PC-9 (cell line): ENCODE measurements around the gene SDK1. TPM values are rescaled to one million over a fixed set of nuclear protein-coding genes. Genes with fewer than 3 reads are reported as not detected.

Experiments
- BruUV-seq: library from RNA; stranded (reverse); fragments of 400-500 nt; replicated peaks from 2 replicates; lab custom pipeline; 2021; lab: Mats Ljungman, UMichigan
- CTCF ChIA-PET: fragments of 300-600 bp; sonication (Branson Sonifier 250); formaldehyde crosslinking; loops from one replicate; lab custom pipeline; 2022; ENCODE audit warnings: antibody characterized with exemption; lab: Charles Lee
- POLR2A ChIA-PET: fragments of 300-600 bp; sonication (Branson Sonifier 250); formaldehyde crosslinking; loops from one replicate; lab custom pipeline; 2022; ENCODE audit warnings: antibody characterized with exemption; ENCODE audit not compliant: unreplicated experiment; lab: Charles Lee
- DNase-seq, 2 experiments: peaks; one replicate each; pipeline versions ENCODE4 v3.0.0 to v3.0.0-alpha.2; 2015 to 2022; ENCODE audit warnings: mixed read lengths in 1 of 2
- H2AFZ ChIP-seq: fragments of 200-600 bp; sonication (generic); 2 replicates; pipeline ENCODE4 v1.8.1; 2017; ENCODE audit warnings: antibody characterized with exemption
- H3F3A ChIP-seq: fragments of 200-600 bp; sonication (generic); 2 replicates; pipeline ENCODE4 v1.8.1; 2017; ENCODE audit warnings: antibody characterized with exemption, mild to moderate bottlenecking, low read depth; ENCODE audit not compliant: insufficient read depth
- H3K27ac ChIP-seq: fragments of 200-600 bp; sonication (generic); 2 replicates; pipeline ENCODE4 v1.6.1; 2016; ENCODE audit warnings: mixed run types
- H3K27me3 ChIP-seq: fragments of 200-600 bp; sonication (generic); 2 replicates; pipeline ENCODE4 v1.6.1; 2016; ENCODE audit warnings: low read depth, mixed run types; ENCODE audit not compliant: insufficient read depth
- H3K36me3 ChIP-seq: fragments of 200-600 bp; sonication (generic); 2 replicates; pipeline ENCODE4 v1.6.1; 2016; ENCODE audit warnings: low read depth, mixed run types
- H3K4me1 ChIP-seq: fragments of 200-600 bp; sonication (generic); replicated peaks from 2 replicates; pipeline ENCODE4 v1.6.1; 2016; ENCODE audit warnings: mixed run types; ENCODE audit not compliant: insufficient read depth
- H3K4me2 ChIP-seq: fragments of 200-600 bp; sonication (generic); 2 replicates; pipeline ENCODE4 v1.6.1; 2017; ENCODE audit warnings: mixed run types
- H3K4me3 ChIP-seq: fragments of 200-600 bp; sonication (generic); 2 replicates; pipeline ENCODE4 v1.6.1; 2016; ENCODE audit warnings: mixed run types
- H3K79me2 ChIP-seq: fragments of 200-600 bp; sonication (generic); 2 replicates; pipeline ENCODE4 v1.6.1; 2017; ENCODE audit warnings: low read depth, mixed run types
- H3K9me2 ChIP-seq: fragments of 200-600 bp; sonication (generic); 2 replicates; pipeline ENCODE4 v1.8.1; 2017; ENCODE audit warnings: mild to moderate bottlenecking; ENCODE audit not compliant: insufficient read depth
- H3K9me3 ChIP-seq: fragments of 200-600 bp; sonication (generic); 2 replicates; pipeline ENCODE4 v1.8.1; 2016; ENCODE audit warnings: low read depth; ENCODE audit not compliant: insufficient read depth
- H4K20me1 ChIP-seq: fragments of 200-600 bp; sonication (generic); 2 replicates; pipeline ENCODE4 v1.8.1; 2017; ENCODE audit not compliant: insufficient read depth
- EZH2 ChIP-seq: fragments of 200-600 bp; sonication (generic); IDR thresholded peaks from 2 replicates; pipeline ENCODE4 v1.8.0; 2017; ENCODE audit warnings: antibody characterized with exemption, low read depth
- intact Hi-C: fragments of 100-400 bp; cut with micrococcal nuclease; formaldehyde crosslinking; loops from one replicate; pipeline ENCODE4 v1.10.0; 2022; ENCODE audit not compliant: unreplicated experiment
- total RNA-seq: library from RNA; stranded (reverse); gene quantifications from 2 replicates; pipeline ENCODE4 v1.2.3, GENCODE V29; 2021
- TF ChIP-seq, protein P1 (sequence below): fragments of 200-600 bp; sonication (generic); conservative IDR thresholded peaks from 2 replicates; pipeline ENCODE4 v1.6.1; 2017; ENCODE audit warnings: mixed run types, antibody characterized with exemption, mild to moderate bottlenecking, moderate library complexity

Gene SDK1
- total RNA-seq, 1 experiment from 2014 or later: not detected

DNA sequence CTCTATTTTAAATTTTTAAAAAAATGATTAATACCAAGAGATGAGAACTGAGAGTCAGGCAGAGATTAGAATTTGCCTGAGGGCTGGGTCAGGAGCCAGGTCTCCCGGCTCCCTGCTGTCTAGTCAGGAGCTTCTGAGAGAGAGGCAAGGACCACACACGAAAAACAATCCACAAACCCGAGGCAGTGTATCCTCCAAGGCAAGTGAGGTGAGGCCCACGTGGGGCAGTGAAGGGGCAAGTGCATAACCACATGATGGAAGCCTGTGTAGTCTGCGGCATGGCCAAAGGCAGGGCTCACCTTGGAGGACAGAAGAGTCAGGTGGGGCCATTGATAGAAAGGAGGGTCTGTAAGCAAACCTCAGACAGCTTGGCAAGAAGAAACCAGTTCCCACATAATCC, 839.9 kb downstream of the SDK1 start:
- H3K27me3 ChIP-seq: peaks cover 95% of the 10 kb centered on the region
- H3K9me2 ChIP-seq: no peaks in the 10 kb centered on the region
- ChIA-PET POLR2A (no interaction called here), CTCF (no interaction called here)
- H3K36me3 ChIP-seq: no peaks in the 10 kb centered on the region
- DNase-seq: no peak
- H3K4me3 ChIP-seq: no peak overlapping the region
- H3F3A ChIP-seq: no peaks in the 10 kb centered on the region
- BruUV-seq: no TSS peak
- no peaks in the 10 kb centered on the region for H3K79me2 ChIP-seq
- intact Hi-C loops: no loop called here
- H3K9me3 ChIP-seq: 0 out of 2 replicates have a peak, but pooled peaks cover 4% of the 10 kb centered on the region
- TF ChIP-seq EZH2: no peak
- TF ChIP-seq, protein P1, sequence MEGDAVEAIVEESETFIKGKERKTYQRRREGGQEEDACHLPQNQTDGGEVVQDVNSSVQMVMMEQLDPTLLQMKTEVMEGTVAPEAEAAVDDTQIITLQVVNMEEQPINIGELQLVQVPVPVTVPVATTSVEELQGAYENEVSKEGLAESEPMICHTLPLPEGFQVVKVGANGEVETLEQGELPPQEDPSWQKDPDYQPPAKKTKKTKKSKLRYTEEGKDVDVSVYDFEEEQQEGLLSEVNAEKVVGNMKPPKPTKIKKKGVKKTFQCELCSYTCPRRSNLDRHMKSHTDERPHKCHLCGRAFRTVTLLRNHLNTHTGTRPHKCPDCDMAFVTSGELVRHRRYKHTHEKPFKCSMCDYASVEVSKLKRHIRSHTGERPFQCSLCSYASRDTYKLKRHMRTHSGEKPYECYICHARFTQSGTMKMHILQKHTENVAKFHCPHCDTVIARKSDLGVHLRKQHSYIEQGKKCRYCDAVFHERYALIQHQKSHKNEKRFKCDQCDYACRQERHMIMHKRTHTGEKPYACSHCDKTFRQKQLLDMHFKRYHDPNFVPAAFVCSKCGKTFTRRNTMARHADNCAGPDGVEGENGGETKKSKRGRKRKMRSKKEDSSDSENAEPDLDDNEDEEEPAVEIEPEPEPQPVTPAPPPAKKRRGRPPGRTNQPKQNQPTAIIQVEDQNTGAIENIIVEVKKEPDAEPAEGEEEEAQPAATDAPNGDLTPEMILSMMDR: no peak
- H2AFZ ChIP-seq: no peak overlapping the region
- H3K4me2 ChIP-seq: no peak overlapping the region
- no peaks in the 10 kb centered on the region for H3K4me1 ChIP-seq
- H3K27ac ChIP-seq: no peak overlapping the region
- H4K20me1 ChIP-seq: no peaks in the 10 kb centered on the region

DNA sequence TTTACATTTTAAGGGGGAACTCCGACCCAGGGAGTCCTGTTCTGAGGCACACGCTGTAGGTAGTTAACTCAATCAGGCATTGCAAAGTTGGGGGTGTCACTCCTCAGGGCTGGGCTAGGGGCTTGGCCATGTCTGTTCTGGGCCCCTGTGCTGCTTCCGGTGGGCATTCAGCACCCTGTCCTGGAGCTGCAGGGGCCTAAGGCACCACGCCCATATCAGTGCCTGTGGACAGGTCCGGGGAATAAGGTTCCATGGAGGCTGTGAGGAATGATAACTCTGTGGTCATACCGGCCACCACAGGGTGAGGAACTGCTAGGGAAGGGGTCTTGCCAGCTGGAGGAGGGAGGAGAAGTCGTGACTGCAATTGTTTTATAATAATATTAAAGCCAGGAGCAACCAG, 842.0 kb downstream of the SDK1 start:
- peaks cover 95% of the 10 kb centered on the region for H3K27me3 ChIP-seq
- no peak for DNase-seq
- TF ChIP-seq EZH2: no peak
- TF ChIP-seq, protein P1: no peak
- no peaks in the 10 kb centered on the region for H3K36me3 ChIP-seq
- H3K79me2 ChIP-seq: no peaks in the 10 kb centered on the region
- no peaks in the 10 kb centered on the region for H3K9me2 ChIP-seq
- H3K9me3 ChIP-seq: 0 out of 2 replicates have a peak, but pooled peaks cover 2% of the 10 kb centered on the region
- no peaks in the 10 kb centered on the region for H4K20me1 ChIP-seq
- no peaks in the 10 kb centered on the region for H3K4me1 ChIP-seq
- ChIA-PET CTCF (no interaction called here), POLR2A (no interaction called here)
- H3K4me3 ChIP-seq: no peak overlapping the region
- no TSS peak for BruUV-seq
- H3F3A ChIP-seq: no peaks in the 10 kb centered on the region
- H3K27ac ChIP-seq: no peak overlapping the region
- no peak overlapping the region for H2AFZ ChIP-seq
- no peak overlapping the region for H3K4me2 ChIP-seq
- intact Hi-C loops: no loop called here

DNA sequence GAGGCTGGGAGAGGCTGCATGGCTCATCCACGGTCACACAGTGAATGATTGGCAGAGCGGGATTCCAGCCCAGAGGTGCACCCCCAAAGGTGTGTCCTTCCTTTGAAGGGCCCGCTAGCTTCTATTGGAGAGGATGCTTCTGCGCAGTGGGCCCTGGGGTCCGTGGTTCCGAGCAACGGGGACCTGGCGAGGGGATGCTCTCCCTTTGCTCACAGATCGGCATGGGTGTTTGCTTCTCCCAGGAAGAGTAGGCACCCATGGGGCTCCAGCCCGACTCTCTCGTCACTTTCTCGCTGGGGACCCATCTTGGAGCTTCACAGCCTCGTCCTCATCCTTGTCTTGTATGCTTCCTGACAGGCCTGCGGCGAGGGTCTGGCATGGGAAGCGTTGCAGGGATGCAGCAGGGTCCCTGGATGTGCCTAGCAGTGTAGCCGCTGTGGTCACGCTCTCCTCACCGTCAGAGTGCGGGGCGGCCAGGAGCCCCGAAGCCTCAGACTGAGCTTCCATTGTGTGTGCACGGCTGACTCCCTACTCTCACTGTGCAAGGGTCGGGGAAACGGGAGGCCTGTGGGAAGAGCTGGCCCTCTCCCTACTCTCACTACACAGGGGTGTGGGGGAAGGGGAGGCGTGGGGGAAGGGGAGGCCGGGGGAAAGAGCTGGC, 842.6 kb downstream of the SDK1 start:
- BruUV-seq: no TSS peak
- no peak overlapping the region for H3K27ac ChIP-seq
- H3F3A ChIP-seq: no peaks in the 10 kb centered on the region
- H3K4me1 ChIP-seq: no peaks in the 10 kb centered on the region
- CTCF ChIA-PET: no interaction called here
- H3K9me3 ChIP-seq: no peaks in the 10 kb centered on the region
- no peaks in the 10 kb centered on the region for H3K9me2 ChIP-seq
- no peaks in the 10 kb centered on the region for H3K36me3 ChIP-seq
- POLR2A ChIA-PET: no interaction called here
- H3K4me3 ChIP-seq: no peak overlapping the region
- no peaks in the 10 kb centered on the region for H4K20me1 ChIP-seq
- no peak for TF ChIP-seq EZH2
- TF ChIP-seq, protein P1: no peak
- H3K27me3 ChIP-seq: peaks cover 96% of the 10 kb centered on the region
- intact Hi-C loops: no loop called here
- H3K4me2 ChIP-seq: no peak overlapping the region
- H2AFZ ChIP-seq: no peak overlapping the region
- DNase-seq: no peak
- H3K79me2 ChIP-seq: no peaks in the 10 kb centered on the region
